HG03342 (cell line): ENCODE results near the gene VAMP1.
A peak's percentile ranks its signal among the peaks of the same experiment; 100 is the strongest.
"Not testable (repeated sequence)": the region's sequence is repeated elsewhere in the genome, so short reads cannot be mapped to it uniquely, and the experiment has no call there.

Experiments used
- ATAC-seq: cut with Tn5 transposase; IDR thresholded peaks from one replicate; pipeline ENCODE4 v1.9.1; 2021; ENCODE audit warnings: mild to moderate bottlenecking, moderate library complexity; ENCODE audit not compliant: unreplicated experiment

The VAMP1 gene

GRCh38 chr12:6470375-6471163 lies at the start of gene VAMP1:
TSS of gene VAMP1 (minus strand) at chr12:6470677. CDS start at chr12:6470531, 146 bp downstream.
- peak; percentile 88 for ATAC-seq

- ATAC-seq, result no peak
Measured at GRCh38 chr12:6520186-6520585, 49.7 kb upstream of the VAMP1 start.

- no peak for ATAC-seq
Measured at GRCh38 chr12:6508087-6508486, 37.6 kb upstream of the VAMP1 start.

GRCh38 chr12:6507102-6507998 lies 36.9 kb upstream of the VAMP1 start:
- ATAC-seq, result no peak

- no peak for ATAC-seq
Measured at GRCh38 chr12:6500466-6500865, 30.0 kb upstream of the VAMP1 start.

GRCh38 chr12:6497291-6497690 lies 26.8 kb upstream of the VAMP1 start:
- ATAC-seq, result not testable (repeated sequence)

GRCh38 chr12:6494968-6495367 lies 24.5 kb upstream of the VAMP1 start:
- ATAC-seq, result no peak

- ATAC-seq, result no peak
Measured at GRCh38 chr12:6494258-6494743, 23.8 kb upstream of the VAMP1 start.

- peak; percentile 83 for ATAC-seq
Measured at GRCh38 chr12:6493497-6494257, 23.2 kb upstream of the VAMP1 start, which contains the start of gene NCAPD2. TSS of gene NCAPD2 (plus strand) at chr12:6494102. CDS start at chr12:6495099, 997 bp downstream.

GRCh38 chr12:6492838-6493496 lies 22.5 kb upstream of the VAMP1 start, which contains the start of gene MRPL51:
TSS of gene MRPL51 (minus strand) at chr12:6493262. CDS start at chr12:6493136, 126 bp downstream.
- ATAC-seq, result peak; percentile 69

- not testable (repeated sequence) for ATAC-seq
Measured at GRCh38 chr12:6490673-6491072, 20.2 kb upstream of the VAMP1 start.

- ATAC-seq, result no peak
Measured at GRCh38 chr12:6489449-6489848, 19.0 kb upstream of the VAMP1 start.

GRCh38 chr12:6488240-6488639 lies 17.8 kb upstream of the VAMP1 start:
- no peak for ATAC-seq

- no peak for ATAC-seq
Measured at GRCh38 chr12:6478416-6478815, 7.9 kb upstream of the VAMP1 start.

GRCh38 chr12:6477601-6478377 lies 7.3 kb upstream of the VAMP1 start:
- not testable (repeated sequence) for ATAC-seq

- no peak for ATAC-seq
Measured at GRCh38 chr12:6476489-6476888, 6.0 kb upstream of the VAMP1 start.

GRCh38 chr12:6475233-6475975 lies 4.9 kb upstream of the VAMP1 start:
- ATAC-seq, result not testable (repeated sequence)

- ATAC-seq, result no peak
Measured at GRCh38 chr12:6472491-6472890, 2.0 kb upstream of the VAMP1 start.

- ATAC-seq, result no peak
Measured at GRCh38 chr12:6471989-6472360, 1.5 kb upstream of the VAMP1 start.
